DLD1 (cell line): Measurements from ENCODE around the gene SPRTN.

Experiments
- in situ Hi-C: cut with HindIII; loops from 2 replicates; pipeline ENCODE4 v1.10.0; 2017; ENCODE audit warnings: low sequenced_read_pairs

Gene SPRTN

GRCh38 chr1:231338270-231339128 is at the start of gene SPRTN:
Gene SPRTN, plus strand, starts transcription at chr1:231338293. Its CDS starts 91 bp downstream, at chr1:231338384.
- in situ Hi-C loops, result no loop called here

GRCh38 chr1:231295938-231296337 is 42.2 kb upstream of the SPRTN start:
- in situ Hi-C loops, result no loop called here

GRCh38 chr1:231301990-231302389 is 36.1 kb upstream of the SPRTN start:
- in situ Hi-C loops, result no loop called here

- in situ Hi-C loops, result no loop called here
Observed at GRCh38 chr1:231310391-231310934, 27.6 kb upstream of the SPRTN start.

- in situ Hi-C loops, result no loop called here
Observed at GRCh38 chr1:231311720-231312431, 26.2 kb upstream of the SPRTN start.

- in situ Hi-C loops, result no loop called here
Observed at GRCh38 chr1:231312432-231312788, 25.7 kb upstream of the SPRTN start.

GRCh38 chr1:231313661-231314060 is 24.4 kb upstream of the SPRTN start:
- in situ Hi-C loops, result no loop called here

GRCh38 chr1:231315887-231316286 is 22.2 kb upstream of the SPRTN start:
- in situ Hi-C loops, result no loop called here

GRCh38 chr1:231317306-231318014 is 20.6 kb upstream of the SPRTN start:
- in situ Hi-C loops, result no loop called here

GRCh38 chr1:231318015-231318355 is 20.1 kb upstream of the SPRTN start:
- in situ Hi-C loops, result no loop called here

GRCh38 chr1:231318568-231318967 is 19.5 kb upstream of the SPRTN start:
- in situ Hi-C loops, result no loop called here

- in situ Hi-C loops, result no loop called here
Observed at GRCh38 chr1:231319080-231319479, 19.0 kb upstream of the SPRTN start.

- in situ Hi-C loops, result no loop called here
Observed at GRCh38 chr1:231322880-231323530, 15.1 kb upstream of the SPRTN start.

- in situ Hi-C loops, result no loop called here
Observed at GRCh38 chr1:231324660-231325059, 13.4 kb upstream of the SPRTN start.

GRCh38 chr1:231326248-231326647 is 11.8 kb upstream of the SPRTN start:
- in situ Hi-C loops, result no loop called here

GRCh38 chr1:231327617-231328016 is 10.5 kb upstream of the SPRTN start:
- in situ Hi-C loops, result no loop called here

GRCh38 chr1:231329483-231329882 is 8.6 kb upstream of the SPRTN start:
- in situ Hi-C loops, result no loop called here

GRCh38 chr1:231332761-231333160 is 5.3 kb upstream of the SPRTN start:
- in situ Hi-C loops, result no loop called here

- in situ Hi-C loops, result no loop called here
Observed at GRCh38 chr1:231334079-231334666, 3.9 kb upstream of the SPRTN start.

- in situ Hi-C loops, result no loop called here
Observed at GRCh38 chr1:231334952-231335351, 3.1 kb upstream of the SPRTN start.
